ENCODE measurements around the gene EPAS1.

- TF ChIP-seq, protein P1, sequence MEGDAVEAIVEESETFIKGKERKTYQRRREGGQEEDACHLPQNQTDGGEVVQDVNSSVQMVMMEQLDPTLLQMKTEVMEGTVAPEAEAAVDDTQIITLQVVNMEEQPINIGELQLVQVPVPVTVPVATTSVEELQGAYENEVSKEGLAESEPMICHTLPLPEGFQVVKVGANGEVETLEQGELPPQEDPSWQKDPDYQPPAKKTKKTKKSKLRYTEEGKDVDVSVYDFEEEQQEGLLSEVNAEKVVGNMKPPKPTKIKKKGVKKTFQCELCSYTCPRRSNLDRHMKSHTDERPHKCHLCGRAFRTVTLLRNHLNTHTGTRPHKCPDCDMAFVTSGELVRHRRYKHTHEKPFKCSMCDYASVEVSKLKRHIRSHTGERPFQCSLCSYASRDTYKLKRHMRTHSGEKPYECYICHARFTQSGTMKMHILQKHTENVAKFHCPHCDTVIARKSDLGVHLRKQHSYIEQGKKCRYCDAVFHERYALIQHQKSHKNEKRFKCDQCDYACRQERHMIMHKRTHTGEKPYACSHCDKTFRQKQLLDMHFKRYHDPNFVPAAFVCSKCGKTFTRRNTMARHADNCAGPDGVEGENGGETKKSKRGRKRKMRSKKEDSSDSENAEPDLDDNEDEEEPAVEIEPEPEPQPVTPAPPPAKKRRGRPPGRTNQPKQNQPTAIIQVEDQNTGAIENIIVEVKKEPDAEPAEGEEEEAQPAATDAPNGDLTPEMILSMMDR (IDR thresholded peaks at IDR 0.05): no peak
- TF ChIP-seq POLR2A (IDR thresholded peaks at IDR 0.05): no peak
Measured at GRCh38 chr2:46277431-46278190, 19.6 kb upstream of the EPAS1 start.
